Ovary (tissue), 3 donors: ENCODE measurements around the gene PRSS8.

Experiments used
- CTCF ChIP-seq, 3 donors: fragments of 450-650 bp in 2 of 3; fragments of 200-600 bp in 1 of 3; IDR thresholded peaks; one replicate each; pipeline versions ENCODE4 v1.5.1 to v1.8.0; 2016 to 2022; ENCODE audit warnings: antibody characterized with exemption in 3 of 3, mild to moderate bottlenecking in 1 of 3
- POLR2A ChIP-seq: fragments of 450-650 bp; IDR thresholded peaks from one replicate; pipeline ENCODE4 v1.6.1; 2017; ENCODE audit warnings: antibody characterized with exemption, mild to moderate bottlenecking, moderate library complexity
- donor health status: DM: no; HTN: no; CAD: no.

GRCh38 chr16:31093132-31093703 is 42.3 kb downstream of the PRSS8 start:
- no peak for TF ChIP-seq CTCF (IDR thresholded peaks at IDR 0.05)
- TF ChIP-seq POLR2A: no peak
